ENCODE results near the gene BLM.

BLM gene

DNA sequence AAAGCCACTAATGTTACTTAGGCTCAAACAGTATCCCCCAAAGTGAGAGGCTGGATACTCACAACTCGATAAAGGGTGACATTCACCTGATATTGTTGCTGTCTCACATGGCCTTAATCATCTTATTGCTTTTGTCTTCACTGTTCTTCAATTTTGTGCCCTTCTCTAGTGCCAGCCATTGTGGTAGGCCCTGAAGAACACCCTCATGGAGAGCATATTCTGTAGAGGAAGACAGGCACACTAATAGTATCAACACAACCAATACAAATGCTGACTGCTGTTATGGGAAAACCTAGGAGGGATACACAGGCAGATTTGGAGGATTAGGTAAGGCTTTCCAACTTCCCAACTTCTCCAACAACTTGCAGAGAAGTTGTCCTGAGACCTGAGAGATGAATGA lies 4.1 kb upstream of the BLM start:
- in situ Hi-C loops (cut with HindIII; ENCODE audit: low pct_ligation_motif_present, low sequenced_read_pairs): no loop called here

DNA sequence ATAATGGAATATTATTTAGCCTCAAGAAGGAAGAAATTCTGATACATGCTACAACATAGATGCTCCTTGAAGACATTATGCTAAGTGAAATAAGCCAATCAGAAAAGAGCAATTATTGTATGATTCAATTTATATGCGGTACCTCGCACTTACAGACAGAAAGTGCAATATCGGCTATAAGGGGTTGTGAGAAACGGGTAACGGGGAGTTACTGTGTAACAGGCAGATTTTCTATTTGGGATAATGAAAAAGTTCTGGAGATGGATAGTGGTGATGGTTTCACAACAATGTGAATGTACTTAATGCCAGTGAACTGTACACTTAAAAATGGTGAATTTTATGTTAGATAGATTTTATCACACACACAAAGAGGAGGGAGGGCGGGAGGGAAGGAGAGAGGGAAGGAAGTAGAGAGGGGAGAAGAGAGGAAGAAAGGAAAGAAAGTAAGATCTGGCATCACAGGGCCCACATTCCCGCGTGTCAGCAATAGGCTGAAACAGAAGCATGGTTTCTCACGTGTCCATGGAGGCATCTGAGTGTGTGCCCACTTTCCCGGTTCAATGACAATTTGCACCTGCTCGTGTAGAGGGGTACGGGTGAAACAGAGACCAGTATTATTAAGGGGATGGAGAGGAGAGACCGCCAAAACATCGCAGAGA lies 700 bp upstream of the BLM start:
- DNase-seq: no peak
- no peak for TF ChIP-seq CTCF (IDR thresholded peaks at IDR 0.05; ENCODE audit: low read depth, low read length, missing control alignments)
- H3K27ac ChIP-seq: peak overlapping the region; percentile 46
- no peaks in the 10 kb centered on the region for H3K36me3 ChIP-seq (replicated peaks)
- no peaks in the 10 kb centered on the region for H3K27me3 ChIP-seq (replicated peaks)
- in situ Hi-C loops (cut with HindIII; ENCODE audit: low pct_ligation_motif_present, low sequenced_read_pairs): no loop called here
- peak overlapping the region; percentile 90 for H3K4me3 ChIP-seq (ENCODE audit: low read depth, low read length)

More for the DNA sequence above, 4.1 kb upstream of the BLM start:
- Histone ChIP-seq H3K27me3 (replicated peaks) (no peaks in the 10 kb centered on the region), H3K4me3 (ENCODE audit: low read depth, low read length) (no peak overlapping the region), H3K27ac (no peak overlapping the region), H3K36me3 (replicated peaks) (no peaks in the 10 kb centered on the region)
- no peak for TF ChIP-seq CTCF (IDR thresholded peaks at IDR 0.05; ENCODE audit: low read depth, low read length, missing control alignments)
- no peak for DNase-seq

GRCh38 chr15:90718232-90718631 lies 1.1 kb downstream of the BLM start:
- in situ Hi-C loops (cut with HindIII; ENCODE audit: low pct_ligation_motif_present, low sequenced_read_pairs): no loop called here
- H3K36me3 ChIP-seq (replicated peaks): no peaks in the 10 kb centered on the region
- no peak overlapping the region for H3K27ac ChIP-seq
- H3K27me3 ChIP-seq (replicated peaks): no peaks in the 10 kb centered on the region
- no peak for DNase-seq
- peak overlapping the region; percentile 90 for H3K4me3 ChIP-seq (ENCODE audit: low read depth, low read length)
- TF ChIP-seq CTCF (IDR thresholded peaks at IDR 0.05; ENCODE audit: low read depth, low read length, missing control alignments): no peak

DNA sequence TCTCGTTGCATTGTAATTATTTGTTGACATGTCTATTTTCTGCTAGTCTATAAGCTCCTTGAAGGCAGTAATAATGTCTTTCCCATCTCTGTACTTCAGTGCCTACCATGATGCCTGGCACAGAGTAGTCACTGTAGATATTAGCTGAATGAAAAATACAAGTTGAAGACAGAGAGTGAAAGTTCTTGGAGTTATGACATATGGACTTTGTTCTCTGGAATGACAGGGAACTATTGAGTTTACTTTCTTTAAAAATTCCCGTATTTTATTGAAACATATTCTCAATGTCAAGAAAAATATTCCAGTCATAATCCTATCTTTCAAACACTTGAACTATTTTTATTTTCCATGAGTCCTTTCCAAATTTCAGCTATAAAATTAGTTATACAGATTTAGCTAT lies 3.0 kb downstream of the BLM start:
- no peak overlapping the region for H3K27ac ChIP-seq
- no peaks in the 10 kb centered on the region for H3K27me3 ChIP-seq (replicated peaks)
- no peaks in the 10 kb centered on the region for H3K36me3 ChIP-seq (replicated peaks)
- in situ Hi-C loops (cut with HindIII; ENCODE audit: low pct_ligation_motif_present, low sequenced_read_pairs): no loop called here
- TF ChIP-seq CTCF (IDR thresholded peaks at IDR 0.05; ENCODE audit: low read depth, low read length, missing control alignments): no peak
- DNase-seq: no peak
- H3K4me3 ChIP-seq (ENCODE audit: low read depth, low read length): no peak overlapping the region

DNA sequence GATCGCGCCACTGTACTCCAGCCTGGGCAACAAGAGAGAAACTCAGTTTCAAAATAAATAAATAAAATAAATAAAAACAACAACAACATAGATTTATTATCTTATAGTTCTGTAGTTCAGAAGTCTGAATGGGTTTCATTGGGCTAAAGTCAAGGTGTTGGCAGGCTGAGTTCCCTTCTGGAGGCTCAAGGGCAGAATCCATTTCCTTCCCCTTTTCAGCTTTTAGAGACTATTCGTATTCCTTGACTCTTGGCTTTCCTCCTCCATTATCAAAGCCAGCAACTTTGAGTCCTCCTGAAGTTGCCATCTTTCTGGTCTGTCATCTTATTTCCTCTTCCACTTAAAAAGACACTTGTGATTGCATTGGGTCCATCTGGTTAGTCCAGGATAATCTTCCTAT lies 12.1 kb downstream of the BLM start:
- H3K36me3 ChIP-seq (replicated peaks): no peaks in the 10 kb centered on the region
- no peaks in the 10 kb centered on the region for H3K27me3 ChIP-seq (replicated peaks)
- H3K4me3 ChIP-seq (ENCODE audit: low read depth, low read length): no peak overlapping the region
- no peak for TF ChIP-seq CTCF (IDR thresholded peaks at IDR 0.05; ENCODE audit: low read depth, low read length, missing control alignments)
- H3K27ac ChIP-seq: no peak overlapping the region
- no peak for DNase-seq
- in situ Hi-C loops (cut with HindIII; ENCODE audit: low pct_ligation_motif_present, low sequenced_read_pairs): no loop called here

GRCh38 chr15:90730290-90730689 lies 13.1 kb downstream of the BLM start:
- Histone ChIP-seq H3K36me3 (replicated peaks) (no peaks in the 10 kb centered on the region), H3K4me3 (ENCODE audit: low read depth, low read length) (no peak overlapping the region), H3K27me3 (replicated peaks) (no peaks in the 10 kb centered on the region), H3K27ac (no peak overlapping the region)
- TF ChIP-seq CTCF (IDR thresholded peaks at IDR 0.05; ENCODE audit: low read depth, low read length, missing control alignments): no peak
- in situ Hi-C loops (cut with HindIII; ENCODE audit: low pct_ligation_motif_present, low sequenced_read_pairs): no loop called here
- no peak for DNase-seq

All from brain microvascular endothelial cell (primary cell).